PFSK-1 (cell line): ENCODE measurements around the gene KDM4B.

Experiments
- FOXP2 ChIP-seq: optimal IDR thresholded peaks from 2 replicates; pipeline ENCODE3; 2011; ENCODE audit warnings: borderline replicate concordance, control low read depth, inconsistent platforms; ENCODE audit not compliant: insufficient read depth; ENCODE audit errors: extremely low read length, extremely low read depth
- POLR2AphosphoS5 ChIP-seq: IDR thresholded peaks from 2 replicates; pipeline ENCODE4 v1.6.1; 2012; ENCODE audit warnings: low read depth, mild to moderate bottlenecking, control low read depth, low read length, moderate library complexity
- REST ChIP-seq, 2 experiments: IDR thresholded peaks; 2 replicates each; pipeline versions ENCODE4 v1.6.1 to v1.8.0; 2011 to 2012; ENCODE audit warnings: low read depth in 2 of 2, low read length in 2 of 2, control low read depth in 1 of 2, inconsistent platforms in 1 of 2, mild to moderate bottlenecking in 1 of 2, moderate library complexity in 1 of 2; ENCODE audit not compliant: insufficient read depth in 1 of 2
- SIN3A ChIP-seq: IDR thresholded peaks from 2 replicates; pipeline ENCODE4 v1.6.1; 2012; ENCODE audit warnings: mild to moderate bottlenecking, low read length, moderate library complexity, borderline replicate concordance; ENCODE audit not compliant: insufficient read depth
- TAF1 ChIP-seq: IDR thresholded peaks from 2 replicates; pipeline ENCODE4 v1.6.1; 2012; ENCODE audit warnings: low read length, control low read depth, borderline replicate concordance; ENCODE audit not compliant: insufficient read depth

The KDM4B gene

GRCh38 chr19:5166262-5166661, 197.3 kb downstream of the KDM4B start:
- TF ChIP-seq POLR2AphosphoS5 (no peak), SIN3A (no peak), TAF1 (no peak), FOXP2 (no peak), REST (IDR thresholded peaks at IDR 0.05; ENCODE audit: insufficient read depth in 1 of 2, low read depth in 2 of 2, low read length in 2 of 2) (no peak)

GRCh38 chr19:5170329-5170745, 201.4 kb downstream of the KDM4B start:
- no peak for TF ChIP-seq TAF1
- TF ChIP-seq SIN3A: no peak
- TF ChIP-seq POLR2AphosphoS5: no peak
- TF ChIP-seq FOXP2: no peak
- TF ChIP-seq REST (IDR thresholded peaks at IDR 0.05; ENCODE audit: insufficient read depth in 1 of 2, low read depth in 2 of 2, low read length in 2 of 2): no peak

- TF ChIP-seq REST (IDR thresholded peaks at IDR 0.05; ENCODE audit: insufficient read depth in 1 of 2, low read depth in 2 of 2, low read length in 2 of 2): no peak
These were observed 202.8 kb downstream of the KDM4B start for GRCh38 chr19:5171711-5172110.

- TF ChIP-seq SIN3A (no peak), TAF1 (no peak)
These were observed 204.1 kb downstream of the KDM4B start for GRCh38 chr19:5172859-5173630.

- TF ChIP-seq SIN3A: no peak
- no peak for TF ChIP-seq REST (IDR thresholded peaks at IDR 0.05; ENCODE audit: insufficient read depth in 1 of 2, low read depth in 2 of 2, low read length in 2 of 2)
- TF ChIP-seq FOXP2: no peak
- no peak for TF ChIP-seq TAF1
- no peak for TF ChIP-seq POLR2AphosphoS5
These were observed 205.1 kb downstream of the KDM4B start for GRCh38 chr19:5173993-5174392.
